ENCODE results near the gene WDR74.
"Not testable (repeated sequence)": the region's sequence is repeated elsewhere in the genome, so short reads cannot be mapped to it uniquely, and the experiment has no call there.

GRCh38 chr11:62861564-62862192 is 22.3 kb upstream of the WDR74 start:
- TF ChIP-seq CTCF (IDR thresholded peaks at IDR 0.05; ENCODE audit: borderline replicate concordance, extremely low read depth, low read length, poor library complexity, severe bottlenecking); EZH2 (IDR thresholded peaks at IDR 0.05; ENCODE audit: borderline replicate concordance, low read depth, low read length, severe bottlenecking): not testable (repeated sequence)
